ENCODE data around the gene BGLAP. TPM values are rescaled to one million over a fixed set of nuclear protein-coding genes. Genes with fewer than 3 reads are reported as not detected.

Gene BGLAP
- polyA plus RNA-seq, 1 of the 3 experiments (the other 2 are of a cell fraction): 1.1 TPM

DNA sequence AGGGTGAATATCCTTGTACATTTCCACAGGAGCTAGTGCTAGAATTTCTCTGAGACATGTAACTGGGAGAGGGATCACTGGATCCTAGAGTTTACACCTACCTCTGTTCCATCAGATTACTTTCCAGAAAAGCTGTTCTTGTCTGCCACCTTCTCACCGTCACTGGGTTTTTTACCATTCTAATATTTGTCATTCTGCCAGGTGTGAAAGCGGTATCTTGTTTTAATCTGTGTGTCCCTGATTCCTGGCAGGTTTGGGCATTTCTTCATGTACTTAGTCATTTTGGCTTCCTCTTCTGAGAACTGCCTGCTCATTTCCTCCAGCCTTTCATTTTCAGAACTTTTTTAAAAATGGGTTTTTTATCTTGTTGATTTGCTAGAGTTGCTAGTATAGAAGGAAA is 24.1 kb upstream of the BGLAP start:
- no peaks in the 10 kb centered on the region for H3K9me3 ChIP-seq
- H3K27me3 ChIP-seq (ENCODE audit: insufficient read depth): no peaks in the 10 kb centered on the region
- H3K79me2 ChIP-seq (ENCODE audit: insufficient read depth): peaks cover 38% of the 10 kb centered on the region
- peak overlapping the region in 1 of 2 experiments; percentile 63; a peak in 2 of 4 replicates for H3K27ac ChIP-seq (ENCODE audit: low read depth in 2 of 2, low read length in 1 of 2)
- TF ChIP-seq NFIC (IDR thresholded peaks at IDR 0.05; ENCODE audit: borderline replicate concordance): peak; percentile 74
- TF ChIP-seq TCF12 (IDR thresholded peaks at IDR 0.05): peak; percentile 64
- no peak for TF ChIP-seq RFX5 (IDR thresholded peaks at IDR 0.05; ENCODE audit: low read length)
- TF ChIP-seq EP300 (IDR thresholded peaks at IDR 0.05; ENCODE audit: borderline replicate concordance in 1 of 2, low read depth in 1 of 2, low read length in 1 of 2): 0 out of 4 replicates have a peak, but pooled peaks of 1 of the 2 experiments have one; percentile 19
- TF ChIP-seq FOSL2 (IDR thresholded peaks at IDR 0.05; ENCODE audit: borderline replicate concordance, low read depth): peak; percentile 13; the same call in 1 of the 2 replicates
- peak; percentile 34; the same call in 1 of the 2 replicates for TF ChIP-seq JUND (IDR thresholded peaks at IDR 0.05)
- no peak overlapping the region for H2AFZ ChIP-seq (ENCODE audit: low read depth)
- H3K9me2 ChIP-seq: no peaks in the 10 kb centered on the region
- peaks cover 39% of the 10 kb centered on the region for H3F3A ChIP-seq (replicated peaks; ENCODE audit: insufficient read depth)
- ChIA-PET POLR2A (no interaction called here), CTCF (interaction anchor here (0.7 to 1.2 kb wide), 3 partner anchors 8 to 88 kb away, joined by 3 to 5 read pairs (median 4); no protein-coding TSS in a partner anchor)
- H3K4me2 ChIP-seq: peak overlapping the region; percentile 10; the same call in 1 of the 2 replicates
- no peak overlapping the region for H3K4me3 ChIP-seq (ENCODE audit: low read depth in 2 of 2, low read length in 1 of 2)
- DNase-seq: no peak
- H3K36me3 ChIP-seq (replicated peaks in 1 of 2; ENCODE audit: control insufficient read depth in 1 of 2, insufficient read depth in 2 of 2, low read length in 1 of 2): peaks cover 6 to 12% of the 10 kb centered on the region in 2 experiments
- H3K9ac ChIP-seq: peak overlapping the region; percentile 3; the same call in 1 of the 2 replicates
- no peaks in the 10 kb centered on the region for H4K20me1 ChIP-seq (ENCODE audit: insufficient read depth)
- peaks cover 3 to 7% of the 10 kb centered on the region in 2 experiments; a peak in 1 of 4 replicates for H3K4me1 ChIP-seq (ENCODE audit: control insufficient read depth in 1 of 2, insufficient read depth in 2 of 2, low read depth in 1 of 2, low read length in 1 of 2)
- WGBS (ENCODE audit: low lambda C conversion rate): 35% methylated on average over 2 of the region's 2 CpGs

DNA sequence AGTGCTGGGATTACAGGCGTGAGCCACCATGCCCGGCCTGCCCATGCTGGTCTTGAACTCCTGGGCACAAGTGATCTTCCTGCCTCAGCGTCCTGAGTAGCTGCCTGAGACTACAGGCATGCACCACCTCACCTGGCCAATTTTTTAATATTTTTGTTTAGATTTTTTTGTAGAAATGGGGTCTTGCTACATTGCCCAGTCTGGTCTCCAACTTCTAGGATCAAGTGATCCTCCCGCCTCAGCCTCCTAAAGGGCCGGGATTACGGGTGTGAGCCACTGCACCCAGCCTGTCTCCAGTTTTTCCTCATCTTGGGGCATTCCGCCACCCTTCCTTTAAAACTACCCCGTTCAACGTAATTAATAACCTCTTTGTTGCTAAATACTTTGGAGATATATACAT is 21.8 kb upstream of the BGLAP start:
- no peak overlapping the region for H3K27ac ChIP-seq (ENCODE audit: low read depth in 2 of 2, low read length in 1 of 2)
- 96% methylated on average over 9 of the region's 9 CpGs for WGBS (ENCODE audit: low lambda C conversion rate)
- ChIA-PET POLR2A (interaction anchor here (0.6 kb wide), 1 partner anchor 14 kb away, joined by 4 read pairs; no protein-coding TSS in a partner anchor), CTCF (interaction anchor here (1.5 to 2.8 kb wide), 4 partner anchors 8 to 90 kb away, joined by 3 to 11 read pairs (median 8); partner anchors contain the start of gene PMF1)
- H3K36me3 ChIP-seq (replicated peaks in 1 of 2; ENCODE audit: control insufficient read depth in 1 of 2, insufficient read depth in 2 of 2, low read length in 1 of 2): peaks cover 6 to 19% of the 10 kb centered on the region in 2 experiments
- no peaks in the 10 kb centered on the region for H4K20me1 ChIP-seq (ENCODE audit: insufficient read depth)
- peaks cover 36% of the 10 kb centered on the region for H3F3A ChIP-seq (replicated peaks; ENCODE audit: insufficient read depth)
- H3K4me1 ChIP-seq (ENCODE audit: control insufficient read depth in 1 of 2, insufficient read depth in 2 of 2, low read depth in 1 of 2, low read length in 1 of 2): no peaks in the 10 kb centered on the region; a peak in 1 of 4 replicates
- H3K27me3 ChIP-seq (ENCODE audit: insufficient read depth): no peaks in the 10 kb centered on the region
- no peak for DNase-seq
- TF ChIP-seq EP300 (IDR thresholded peaks at IDR 0.05; ENCODE audit: borderline replicate concordance in 1 of 2, low read depth in 1 of 2, low read length in 1 of 2): no peak
- TF ChIP-seq FOSL2 (IDR thresholded peaks at IDR 0.05; ENCODE audit: borderline replicate concordance, low read depth): no peak
- no peak for TF ChIP-seq TCF12 (IDR thresholded peaks at IDR 0.05)
- no peak for TF ChIP-seq TEAD4 (IDR thresholded peaks at IDR 0.05; ENCODE audit: borderline replicate concordance, insufficient read depth)
- TF ChIP-seq, protein P1, sequence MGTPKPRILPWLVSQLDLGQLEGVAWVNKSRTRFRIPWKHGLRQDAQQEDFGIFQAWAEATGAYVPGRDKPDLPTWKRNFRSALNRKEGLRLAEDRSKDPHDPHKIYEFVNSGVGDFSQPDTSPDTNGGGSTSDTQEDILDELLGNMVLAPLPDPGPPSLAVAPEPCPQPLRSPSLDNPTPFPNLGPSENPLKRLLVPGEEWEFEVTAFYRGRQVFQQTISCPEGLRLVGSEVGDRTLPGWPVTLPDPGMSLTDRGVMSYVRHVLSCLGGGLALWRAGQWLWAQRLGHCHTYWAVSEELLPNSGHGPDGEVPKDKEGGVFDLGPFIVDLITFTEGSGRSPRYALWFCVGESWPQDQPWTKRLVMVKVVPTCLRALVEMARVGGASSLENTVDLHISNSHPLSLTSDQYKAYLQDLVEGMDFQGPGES (IDR thresholded peaks at IDR 0.05; ENCODE audit: low read depth, low read length): no peak
- no peak for TF ChIP-seq FOXJ3 (CRISPR knock-in tag; IDR thresholded peaks at IDR 0.05)
- TF ChIP-seq, protein P2, sequence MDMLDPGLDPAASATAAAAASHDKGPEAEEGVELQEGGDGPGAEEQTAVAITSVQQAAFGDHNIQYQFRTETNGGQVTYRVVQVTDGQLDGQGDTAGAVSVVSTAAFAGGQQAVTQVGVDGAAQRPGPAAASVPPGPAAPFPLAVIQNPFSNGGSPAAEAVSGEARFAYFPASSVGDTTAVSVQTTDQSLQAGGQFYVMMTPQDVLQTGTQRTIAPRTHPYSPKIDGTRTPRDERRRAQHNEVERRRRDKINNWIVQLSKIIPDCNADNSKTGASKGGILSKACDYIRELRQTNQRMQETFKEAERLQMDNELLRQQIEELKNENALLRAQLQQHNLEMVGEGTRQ (IDR thresholded peaks at IDR 0.05; ENCODE audit: borderline replicate concordance, low read depth, low read length): no peak
- TF ChIP-seq TAF1 (IDR thresholded peaks at IDR 0.05; ENCODE audit: borderline replicate concordance, low read depth, low read length): no peak
- no peak for TF ChIP-seq MXI1 (IDR thresholded peaks at IDR 0.05; ENCODE audit: low read depth, low read length)
- TF ChIP-seq POLR2AphosphoS5 (IDR thresholded peaks at IDR 0.05; ENCODE audit: low read depth, low read length): no peak
- TF ChIP-seq EZH2phosphoT487 (IDR thresholded peaks at IDR 0.05; ENCODE audit: borderline replicate concordance, low read depth): no peak
- TF ChIP-seq, protein P3, sequence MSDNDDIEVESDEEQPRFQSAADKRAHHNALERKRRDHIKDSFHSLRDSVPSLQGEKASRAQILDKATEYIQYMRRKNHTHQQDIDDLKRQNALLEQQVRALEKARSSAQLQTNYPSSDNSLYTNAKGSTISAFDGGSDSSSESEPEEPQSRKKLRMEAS (IDR thresholded peaks at IDR 0.05; ENCODE audit: low read depth): no peak
- TF ChIP-seq RAD21 (IDR thresholded peaks at IDR 0.05; ENCODE audit: low read length): no peak
- no peak for TF ChIP-seq ELF1 (IDR thresholded peaks at IDR 0.05)
- H3K9me2 ChIP-seq: no peaks in the 10 kb centered on the region
- no peak overlapping the region for H3K4me3 ChIP-seq (ENCODE audit: low read depth in 2 of 2, low read length in 1 of 2)
- no peaks in the 10 kb centered on the region for H3K9me3 ChIP-seq
- no peak overlapping the region for H2AFZ ChIP-seq (ENCODE audit: low read depth)
- no peak overlapping the region for H3K9ac ChIP-seq
- peaks cover 42% of the 10 kb centered on the region for H3K79me2 ChIP-seq (ENCODE audit: insufficient read depth)
- H3K4me2 ChIP-seq: no peak overlapping the region
